A549 (cell line): ENCODE results near the gene TNRC6A.
"Not testable (repeated sequence)": the region's sequence is repeated elsewhere in the genome, so short reads cannot be mapped to it uniquely, and the experiment has no call there.

Experiments
- CTCF ChIP-seq: fragments of >200 bp; sonication (Bioruptor Twin); formaldehyde crosslinking; IDR thresholded peaks from 3 replicates; pipeline ENCODE4 v1.5.1; 2016
- MYC ChIP-seq: IDR thresholded peaks from 2 replicates; pipeline ENCODE4 v1.6.1; 2012; ENCODE audit warnings: mild to moderate bottlenecking, inconsistent platforms, low read length, improper control_type of control experiment, borderline replicate concordance
- POLR2A ChIP-seq: IDR thresholded peaks from 2 replicates; pipeline ENCODE4 v1.6.1; 2012; ENCODE audit warnings: mild to moderate bottlenecking, low read length
- RFX5 ChIP-seq: fragments of 450-650 bp; IDR thresholded peaks from 2 replicates; pipeline ENCODE4 v1.7.1; 2014; ENCODE audit warnings: antibody characterized with exemption, mild to moderate bottlenecking, moderate library complexity
- TF ChIP-seq, protein P1 (sequence below): IDR thresholded peaks from 2 replicates; pipeline ENCODE4 v1.6.1; 2012

DNA sequence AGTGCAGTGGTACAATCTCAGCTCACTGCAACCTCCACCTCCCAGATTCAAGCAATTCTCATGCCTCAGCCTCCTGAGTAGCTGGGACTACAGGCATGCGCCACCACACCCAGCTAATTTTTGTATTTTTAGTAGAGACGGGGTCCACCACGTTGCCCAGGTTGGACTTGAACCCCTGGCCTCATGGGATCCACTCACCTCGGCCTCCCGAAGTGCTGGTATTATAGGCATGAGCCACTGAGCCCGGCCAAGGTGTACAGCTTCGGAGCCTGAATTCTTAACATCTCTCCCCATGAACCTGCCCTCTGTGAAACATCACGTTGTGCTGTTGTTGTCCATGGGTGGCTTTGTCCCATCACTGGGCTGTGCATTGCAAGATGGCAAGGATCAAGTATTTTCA is 127.4 kb downstream of the TNRC6A start:
- TF ChIP-seq MYC, CTCF, RFX5, POLR2A: not testable (repeated sequence)
- TF ChIP-seq, protein P1, sequence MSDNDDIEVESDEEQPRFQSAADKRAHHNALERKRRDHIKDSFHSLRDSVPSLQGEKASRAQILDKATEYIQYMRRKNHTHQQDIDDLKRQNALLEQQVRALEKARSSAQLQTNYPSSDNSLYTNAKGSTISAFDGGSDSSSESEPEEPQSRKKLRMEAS = not testable (repeated sequence)
